Activated B cell treated with CpG ODN at 0.5 μM for 24 hours (primary cell): ENCODE results near the gene DCC. TPM values are rescaled to one million over a fixed set of nuclear protein-coding genes. Genes with fewer than 3 reads are reported as not detected.

Experiments used
- ATAC-seq: fragments of 200-7000 bp; cut with Tn5 transposase; one replicate; pipeline ENCODE4 v1.10.0; 2021; ENCODE audit warnings: low read depth, mild to moderate bottlenecking, moderate library complexity
- CTCF ChIA-PET: fragments of 350-600 bp; sonication (Branson Sonifier 250); formaldehyde crosslinking; loops from one replicate; lab custom pipeline; 2021; ENCODE audit warnings: antibody characterized with exemption; lab: Charles Lee
- POLR2A ChIA-PET: fragments of 350-600 bp; sonication (Branson Sonifier 250); formaldehyde crosslinking; loops from one replicate; lab custom pipeline; 2021; ENCODE audit warnings: antibody characterized with exemption; lab: Charles Lee
- DNase-seq: peaks from one replicate; pipeline ENCODE4 v3.0.0; 2022
- H3K27ac Mint-ChIP-seq: one replicate; pipeline ENCODE4 v1.8.0; 2020; ENCODE audit warnings: mixed read lengths
- H3K27me3 Mint-ChIP-seq: one replicate; pipeline ENCODE4 v1.8.0; 2021; ENCODE audit warnings: mixed read lengths
- H3K36me3 Mint-ChIP-seq: one replicate; pipeline ENCODE4 v1.8.0; 2021; ENCODE audit warnings: low read depth, mixed read lengths
- H3K4me1 Mint-ChIP-seq: one replicate; pipeline ENCODE4 v1.8.0; 2021; ENCODE audit warnings: mixed read lengths
- H3K4me3 Mint-ChIP-seq: one replicate; pipeline ENCODE4 v1.8.0; 2020; ENCODE audit warnings: mild to moderate bottlenecking, mixed read lengths
- H3K9me3 Mint-ChIP-seq: one replicate; pipeline ENCODE4 v1.8.0; 2020; ENCODE audit warnings: mixed read lengths
- CTCF ChIP-seq: fragments of 200-600 bp; IDR thresholded peaks from one replicate; pipeline ENCODE4 v1.8.0; 2022; ENCODE audit warnings: antibody characterized with exemption, mild to moderate bottlenecking
- intact Hi-C: fragments of 100-400 bp; cut with micrococcal nuclease; formaldehyde crosslinking; loops from one replicate; pipeline ENCODE4 v1.15.1; 2024
- total RNA-seq: library from RNA; stranded (reverse); gene quantifications from 2 replicates; pipeline ENCODE4 v1.2.3, GENCODE V29; 2022

Gene DCC
- total RNA-seq, 1 donor from 2014 or later: not detected

GRCh38 chr18:53380063-53380639 is 1040.2 kb downstream of the DCC start:
- ATAC-seq: no peak
- ChIA-PET CTCF (no interaction called here), POLR2A (no interaction called here)
- Mint-ChIP-seq H3K27me3 (no peaks in the 10 kb centered on the region), H3K4me1 (no peaks in the 10 kb centered on the region), H3K9me3 (no peaks in the 10 kb centered on the region), H3K36me3 (no peaks in the 10 kb centered on the region), H3K27ac (no peak overlapping the region), H3K4me3 (no peak overlapping the region)
- DNase-seq: no peak
- intact Hi-C loops: loop anchor here (2.0 to 5.0 kb wide), 2 partner anchors 1711 to 1758 kb away; no protein-coding TSS in a partner anchor
- TF ChIP-seq CTCF: no peak

- Mint-ChIP-seq H3K9me3 (no peaks in the 10 kb centered on the region), H3K4me1 (no peaks in the 10 kb centered on the region), H3K36me3 (no peaks in the 10 kb centered on the region), H3K27me3 (no peaks in the 10 kb centered on the region), H3K27ac (no peak overlapping the region), H3K4me3 (no peak overlapping the region)
- TF ChIP-seq CTCF: no peak
- no peak for DNase-seq
- no peak for ATAC-seq
- POLR2A ChIA-PET: no interaction called here
- CTCF ChIA-PET: no interaction called here
- intact Hi-C loops: loop anchor here (5.0 kb wide), 1 partner anchor 1761 kb away; no protein-coding TSS in a partner anchor
These were observed 1042.9 kb downstream of the DCC start for GRCh38 chr18:53382870-53383269.

GRCh38 chr18:53385889-53386288 is 1045.9 kb downstream of the DCC start:
- Mint-ChIP-seq H3K36me3 (no peaks in the 10 kb centered on the region), H3K27ac (no peak overlapping the region), H3K9me3 (no peaks in the 10 kb centered on the region), H3K4me3 (no peak overlapping the region), H3K27me3 (no peaks in the 10 kb centered on the region), H3K4me1 (no peaks in the 10 kb centered on the region)
- CTCF ChIA-PET: no interaction called here
- DNase-seq (no peak), ATAC-seq (no peak)
- POLR2A ChIA-PET: no interaction called here
- TF ChIP-seq CTCF: no peak
- intact Hi-C loops: no loop called here

GRCh38 chr18:53387581-53387980 is 1047.6 kb downstream of the DCC start:
- Mint-ChIP-seq H3K9me3 (no peaks in the 10 kb centered on the region), H3K27me3 (no peaks in the 10 kb centered on the region), H3K4me1 (no peaks in the 10 kb centered on the region), H3K27ac (no peak overlapping the region), H3K36me3 (no peaks in the 10 kb centered on the region), H3K4me3 (no peak overlapping the region)
- DNase-seq: no peak
- no peak for ATAC-seq
- ChIA-PET CTCF (no interaction called here), POLR2A (no interaction called here)
- intact Hi-C loops: no loop called here
- no peak for TF ChIP-seq CTCF

- H3K27me3 Mint-ChIP-seq: no peaks in the 10 kb centered on the region
- CTCF ChIA-PET: no interaction called here
- H3K4me3 Mint-ChIP-seq: no peak overlapping the region
These were observed 1062.7 kb downstream of the DCC start for GRCh38 chr18:53402670-53403069.

More at GRCh38 chr18:53402670-53403069, 1062.7 kb downstream of the DCC start:
- ATAC-seq: no peak
- TF ChIP-seq CTCF: no peak
- intact Hi-C loops: no loop called here
- Mint-ChIP-seq H3K36me3 (no peaks in the 10 kb centered on the region), H3K4me1 (no peaks in the 10 kb centered on the region), H3K27ac (no peak overlapping the region), H3K9me3 (no peaks in the 10 kb centered on the region)
- no peak for DNase-seq
- POLR2A ChIA-PET: no interaction called here
